Neuronal stem cell (in vitro differentiated cells): ENCODE measurements around the gene CHMP1A.
A peak's percentile ranks its signal among the peaks of the same experiment; 100 is the strongest.

Source experiments
- DNase-seq: peaks from one replicate; pipeline ENCODE4 v3.0.0-alpha.2; 2013; ENCODE audit warnings: low spot score
- H2AFZ ChIP-seq: one replicate; pipeline ENCODE4 v1.6.1; 2013; ENCODE audit warnings: mild to moderate bottlenecking, low read length, inconsistent platforms
- H2AK5ac ChIP-seq: 2 replicates; pipeline ENCODE4 v1.6.1; 2013; ENCODE audit warnings: low read depth, mild to moderate bottlenecking, inconsistent platforms, low read length, moderate library complexity, mixed read lengths
- H2BK120ac ChIP-seq: 2 replicates; pipeline ENCODE4 v1.6.1; 2013; ENCODE audit warnings: low read depth, mild to moderate bottlenecking, inconsistent platforms, low read length, moderate library complexity, mixed read lengths
- H2BK12ac ChIP-seq: one replicate; pipeline ENCODE4 v1.6.1; 2013; ENCODE audit warnings: low read length, inconsistent platforms
- H2BK15ac ChIP-seq: 2 replicates; pipeline ENCODE4 v1.6.1; 2013; ENCODE audit warnings: mild to moderate bottlenecking, low read length, inconsistent platforms, mixed read lengths
- H2BK5ac ChIP-seq: one replicate; pipeline ENCODE4 v1.6.1; 2013; ENCODE audit warnings: inconsistent platforms, mild to moderate bottlenecking, low read length, moderate library complexity
- H3K14ac ChIP-seq: one replicate; pipeline ENCODE4 v1.6.1; 2013; ENCODE audit warnings: low read length, inconsistent platforms
- H3K18ac ChIP-seq: 2 replicates; pipeline ENCODE4 v1.6.1; 2013; ENCODE audit warnings: low read length, inconsistent platforms
- H3K23ac ChIP-seq: 2 replicates; pipeline ENCODE4 v1.6.1; 2013; ENCODE audit warnings: low read depth, mild to moderate bottlenecking, mixed read lengths, low read length, inconsistent platforms; ENCODE audit not compliant: poor library complexity
- H3K27ac ChIP-seq: replicated peaks from 3 replicates; pipeline ENCODE4 v1.5.1; 2013; ENCODE audit warnings: low read length, inconsistent platforms
- H3K27me3 ChIP-seq, 3 experiments: 2 replicates each; pipeline ENCODE4 v1.6.1; 2013; ENCODE audit warnings: low read length in 3 of 3, mild to moderate bottlenecking in 2 of 3, inconsistent platforms in 1 of 3, low read depth in 1 of 3, mixed read lengths in 1 of 3, moderate library complexity in 1 of 3; ENCODE audit not compliant: control insufficient read depth in 3 of 3, insufficient read depth in 3 of 3
- H3K36me3 ChIP-seq, 2 donors: replicated peaks in 1 of 2; 2 replicates each; pipeline ENCODE4 v1.6.1; 2013; ENCODE audit warnings: low read length in 2 of 2; ENCODE audit not compliant: control insufficient read depth in 2 of 2, insufficient read depth in 2 of 2
- H3K4ac ChIP-seq: 2 replicates; pipeline ENCODE4 v1.6.1; 2013; ENCODE audit warnings: inconsistent platforms, mild to moderate bottlenecking, low read length, moderate library complexity
- H3K4me1 ChIP-seq, 2 donors: 1 replicate in 1 of 2; 2 replicates in 1 of 2; pipeline ENCODE4 v1.6.1; 2013; ENCODE audit warnings: low read length in 2 of 2, low read depth in 1 of 2; ENCODE audit not compliant: control insufficient read depth in 2 of 2, insufficient read depth in 1 of 2
- H3K4me2 ChIP-seq: one replicate; pipeline ENCODE4 v1.6.1; 2013; ENCODE audit warnings: mild to moderate bottlenecking, low read length, inconsistent platforms; ENCODE audit not compliant: insufficient read depth, poor library complexity, severe bottlenecking
- H3K4me3 ChIP-seq, 2 donors: 2 replicates each; pipeline ENCODE4 v1.5.1; 2013; ENCODE audit warnings: low read length in 2 of 2, mild to moderate bottlenecking in 2 of 2, inconsistent platforms in 1 of 2, moderate library complexity in 1 of 2
- H3K79me1 ChIP-seq: one replicate; pipeline ENCODE4 v1.6.1; 2013; ENCODE audit warnings: low read depth, mild to moderate bottlenecking, inconsistent platforms, low read length, moderate library complexity
- H3K9ac ChIP-seq: one replicate; pipeline ENCODE4 v1.6.1; 2013; ENCODE audit warnings: mild to moderate bottlenecking, low read depth, low read length, inconsistent platforms; ENCODE audit not compliant: poor library complexity
- H3K9me3 ChIP-seq, 2 donors: replicated peaks in 1 of 2; 2 replicates each; pipeline versions ENCODE3 to v1.6.1; 2013; ENCODE audit warnings: low read length in 2 of 2, mild to moderate bottlenecking in 2 of 2, inconsistent platforms in 1 of 2, low read depth in 1 of 2, mixed read lengths in 1 of 2, moderate library complexity in 1 of 2; ENCODE audit not compliant: control insufficient read depth in 2 of 2, insufficient read depth in 1 of 2
- H4K8ac ChIP-seq: one replicate; pipeline ENCODE4 v1.6.1; 2013; ENCODE audit warnings: low read depth, mild to moderate bottlenecking, inconsistent platforms, low read length, moderate library complexity
- H4K91ac ChIP-seq: one replicate; pipeline ENCODE4 v1.6.1; 2013; ENCODE audit warnings: low read length, low read depth, mild to moderate bottlenecking, inconsistent platforms; ENCODE audit not compliant: poor library complexity
- WGBS, 2 donors: extraction: QIAGEN DNeasy Blood & Tissue Kit; methylation state at CpG; one replicate each; pipeline ENCODE4 v1.1.7; 2013; ENCODE audit warnings: missing lambda C conversion rate in 2 of 2, mixed read lengths in 1 of 2; ENCODE audit not compliant: insufficient read length in 2 of 2, insufficient replicate concordance in 1 of 2; ENCODE audit errors: extremely low coverage in 2 of 2; 5-methylcytosine and 5-hydroxymethylcytosine counted together

CHMP1A gene

DNA sequence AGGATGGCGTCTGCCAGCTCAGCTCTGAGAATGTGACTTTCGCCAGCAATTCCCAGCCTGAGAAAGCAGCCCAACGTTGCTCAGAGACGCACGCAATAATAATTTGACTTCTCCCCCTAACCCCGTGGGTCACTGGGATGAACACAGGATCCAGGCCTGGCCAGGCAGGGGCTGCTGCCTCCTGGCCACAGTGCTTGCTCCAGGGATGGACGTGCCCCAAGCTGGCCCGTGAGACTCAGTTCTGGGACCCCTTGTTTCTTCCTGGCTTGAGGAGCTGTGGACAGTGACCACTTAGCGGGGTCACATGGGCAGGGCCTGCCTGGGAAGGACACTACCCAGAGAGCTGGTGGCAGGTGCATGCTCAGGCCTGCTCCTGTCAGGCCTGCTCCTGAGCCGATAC is 57.6 kb downstream of the CHMP1A start:
- no peak overlapping the region for H3K27ac ChIP-seq

DNA sequence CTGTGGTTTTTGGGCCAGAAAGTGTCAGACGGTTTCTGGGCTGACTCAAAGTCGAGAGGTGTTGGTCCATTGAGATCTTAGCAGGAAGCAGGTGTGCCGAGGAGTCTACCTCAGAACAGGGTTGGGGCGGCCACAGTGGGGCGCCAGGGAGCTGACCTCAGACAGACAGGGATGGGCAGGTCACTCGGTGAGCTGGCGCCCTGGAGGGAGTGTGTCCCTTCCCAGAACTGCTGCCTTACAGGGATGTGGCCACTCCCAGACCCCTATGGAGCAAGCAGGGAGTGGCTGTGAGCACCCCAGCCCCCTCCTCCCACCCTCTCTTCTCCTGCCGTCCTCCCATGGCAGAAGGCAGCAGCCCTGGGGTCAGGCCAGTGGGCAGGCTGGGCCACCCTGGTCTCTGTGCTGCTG is 58.1 kb downstream of the CHMP1A start:
- peaks cover 20 to 32% of the 10 kb centered on the region in 2 donors for H3K4me1 ChIP-seq
- peak overlapping the region; percentile 71 for H3K14ac ChIP-seq
- H3K36me3 ChIP-seq: no peaks in the 10 kb centered on the region
- peak overlapping the region; percentile 59 for H2BK15ac ChIP-seq
- peaks cover 0 to 4% (median 0%) of the 10 kb centered on the region in 3 experiments for H3K27me3 ChIP-seq
- no peak for DNase-seq
- H2AK5ac ChIP-seq: peak overlapping the region; percentile 89
- H2BK120ac ChIP-seq: no peak overlapping the region
- H2AFZ ChIP-seq: peak overlapping the region; percentile 67
- H3K4me3 ChIP-seq: no peak overlapping the region
- H2BK12ac ChIP-seq: peak overlapping the region; percentile 41
- H3K27ac ChIP-seq: no peak overlapping the region
- H3K9ac ChIP-seq: peak overlapping the region; percentile 60
- no CpG with 5 or more reads among the region's 8 CpGs for WGBS, 2 donors
- H3K23ac ChIP-seq: peak overlapping the region; percentile 83
- H3K18ac ChIP-seq: peak overlapping the region; percentile 55
- H2BK5ac ChIP-seq: peak overlapping the region; percentile 66
- peak overlapping the region; percentile 43 for H4K8ac ChIP-seq
- no peak overlapping the region for H3K4me2 ChIP-seq
- H3K79me1 ChIP-seq: no peaks in the 10 kb centered on the region
- peaks cover 0 to 3% of the 10 kb centered on the region in 2 donors for H3K9me3 ChIP-seq
- peak overlapping the region; percentile 53 for H3K4ac ChIP-seq
- no peak overlapping the region for H4K91ac ChIP-seq

More for the DNA sequence above, 57.6 kb downstream of the CHMP1A start:
- DNase-seq: no peak
- peak overlapping the region; percentile 89 for H2AK5ac ChIP-seq
- peak overlapping the region; percentile 67 for H2AFZ ChIP-seq
- H3K4me3 ChIP-seq: no peak overlapping the region
- peaks cover 20 to 32% of the 10 kb centered on the region in 2 donors for H3K4me1 ChIP-seq
- H3K18ac ChIP-seq: peak overlapping the region; percentile 55
- H3K4ac ChIP-seq: no peak overlapping the region
- no peaks in the 10 kb centered on the region for H3K36me3 ChIP-seq
- H4K91ac ChIP-seq: no peak overlapping the region
- WGBS, 2 donors: no CpG with 5 or more reads among the region's 10 CpGs
- peak overlapping the region; percentile 71 for H3K14ac ChIP-seq
- H3K27me3 ChIP-seq: peaks cover 0 to 4% (median 0%) of the 10 kb centered on the region in 3 experiments
- H3K79me1 ChIP-seq: no peaks in the 10 kb centered on the region
- H3K9ac ChIP-seq: peak overlapping the region; percentile 70
- no peak overlapping the region for H3K4me2 ChIP-seq
- peak overlapping the region; percentile 41 for H2BK12ac ChIP-seq
- peaks cover 0 to 3% of the 10 kb centered on the region in 2 donors for H3K9me3 ChIP-seq
- H2BK120ac ChIP-seq: no peak overlapping the region
- H4K8ac ChIP-seq: no peak overlapping the region
- peak overlapping the region; percentile 59 for H2BK15ac ChIP-seq
- H2BK5ac ChIP-seq: peak overlapping the region; percentile 66
- peak overlapping the region; percentile 83 for H3K23ac ChIP-seq

DNA sequence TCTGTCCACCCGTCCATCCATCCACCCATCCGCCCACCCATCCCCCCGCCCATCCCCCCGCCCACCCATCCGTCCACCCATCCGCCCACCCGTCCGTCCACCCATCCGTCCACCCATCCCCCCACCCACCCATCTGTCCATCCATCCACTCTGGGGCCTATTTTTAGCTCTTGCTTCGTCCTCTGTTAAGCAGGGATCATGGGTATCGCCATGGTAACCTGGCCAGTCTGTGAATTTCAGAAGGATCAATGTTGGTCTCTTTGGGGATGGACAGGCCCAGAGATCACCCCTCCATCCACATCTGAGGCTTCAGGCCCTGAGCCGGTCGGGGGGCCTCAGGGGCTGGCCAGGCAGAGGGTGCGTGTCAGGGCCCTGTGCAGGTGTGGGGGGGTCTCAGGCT is 59.3 kb downstream of the CHMP1A start:
- no peaks in the 10 kb centered on the region for H3K36me3 ChIP-seq
- no peak overlapping the region for H3K27ac ChIP-seq
- no peak overlapping the region for H3K4me3 ChIP-seq
- H2AK5ac ChIP-seq: no peak overlapping the region
- peaks cover 0 to 4% (median 0%) of the 10 kb centered on the region in 3 experiments for H3K27me3 ChIP-seq
- no CpG with 5 or more reads among the region's 14 CpGs for WGBS, 2 donors
- no peak overlapping the region for H3K23ac ChIP-seq
- no peak overlapping the region for H2BK12ac ChIP-seq
- DNase-seq: no peak
- H3K9ac ChIP-seq: no peak overlapping the region
- H2BK5ac ChIP-seq: no peak overlapping the region
- no peak overlapping the region for H4K8ac ChIP-seq
- no peaks in the 10 kb centered on the region for H3K79me1 ChIP-seq
- peak overlapping the region; percentile 16 for H2AFZ ChIP-seq
- no peak overlapping the region for H3K4me2 ChIP-seq
- H3K4me1 ChIP-seq: peaks cover 20 to 31% of the 10 kb centered on the region in 2 donors
- no peak overlapping the region for H3K18ac ChIP-seq
- H3K9me3 ChIP-seq: peaks cover 0 to 3% of the 10 kb centered on the region in 2 donors
- H4K91ac ChIP-seq: no peak overlapping the region
- no peak overlapping the region for H2BK15ac ChIP-seq
- no peak overlapping the region for H3K14ac ChIP-seq
- H2BK120ac ChIP-seq: no peak overlapping the region
- H3K4ac ChIP-seq: no peak overlapping the region

DNA sequence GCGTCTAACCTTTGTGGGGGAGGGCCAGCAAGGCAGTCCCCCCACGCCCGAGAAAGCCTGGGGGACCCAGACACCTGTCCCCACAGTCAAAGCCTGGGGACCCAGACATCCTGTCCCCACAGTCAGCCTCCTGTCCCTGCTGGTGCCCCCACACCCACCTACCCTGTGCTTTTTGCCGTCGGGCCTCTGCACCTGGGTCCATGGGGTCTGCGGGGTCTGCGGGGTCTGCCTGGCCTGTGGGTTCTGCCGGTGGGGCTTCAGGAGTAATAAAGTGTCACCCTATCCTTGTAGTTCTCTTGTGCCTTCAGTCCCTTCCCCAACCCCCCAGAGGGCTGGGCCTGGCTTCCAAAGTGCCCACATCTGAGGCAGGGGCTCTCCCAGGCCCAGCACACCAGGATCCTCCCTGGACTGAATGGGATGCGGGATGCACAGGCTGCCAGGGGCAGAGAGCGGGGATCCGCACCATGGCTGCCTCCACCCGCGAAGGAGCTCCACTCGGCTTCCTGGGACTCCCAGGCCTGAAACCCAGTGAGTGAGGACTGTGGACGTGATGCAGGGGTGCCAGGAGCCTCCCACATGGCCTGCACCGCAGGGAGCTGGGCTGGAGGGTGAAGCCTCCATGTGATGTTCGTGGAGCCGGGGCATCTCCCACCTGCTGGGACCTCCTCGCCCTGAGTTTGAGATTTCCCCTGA is 60.4 kb downstream of the CHMP1A start:
- WGBS, 2 donors: no CpG with 5 or more reads among the region's 19 CpGs
- no peaks in the 10 kb centered on the region for H3K27me3 ChIP-seq
- H3K23ac ChIP-seq: no peak overlapping the region
- H2AFZ ChIP-seq: no peak overlapping the region
- H3K4me2 ChIP-seq: no peak overlapping the region
- H4K8ac ChIP-seq: no peak overlapping the region
- H4K91ac ChIP-seq: no peak overlapping the region
- H3K36me3 ChIP-seq: no peaks in the 10 kb centered on the region
- no peaks in the 10 kb centered on the region for H3K79me1 ChIP-seq
- no peak overlapping the region for H2BK120ac ChIP-seq
- peak overlapping the region; percentile 70 for H3K18ac ChIP-seq
- H2BK5ac ChIP-seq: peak overlapping the region; percentile 77
- no peak overlapping the region for H3K14ac ChIP-seq
- H3K4ac ChIP-seq: no peak overlapping the region
- H2AK5ac ChIP-seq: peak overlapping the region; percentile 60
- H3K27ac ChIP-seq: no peak overlapping the region
- H3K9me3 ChIP-seq: peaks cover 0 to 3% of the 10 kb centered on the region in 2 donors
- peak overlapping the region; percentile 45 for H2BK15ac ChIP-seq
- no peak for DNase-seq
- no peak overlapping the region for H2BK12ac ChIP-seq
- peaks cover 9 to 21% of the 10 kb centered on the region in 2 donors for H3K4me1 ChIP-seq
- no peak overlapping the region for H3K9ac ChIP-seq
- no peak overlapping the region for H3K4me3 ChIP-seq
